Keratinocyte (primary cell): Measurements from ENCODE around the gene SLC19A1. TPM values are rescaled to one million over a fixed set of nuclear protein-coding genes. Genes with fewer than 3 reads are reported as not detected.

Experiments used
- DNase-seq: peaks from one replicate; pipeline ENCODE4 v3.0.0-alpha.2; 2011; ENCODE audit warnings: low read depth, missing footprints, low spot score
- FAIRE-seq: peaks from 2 replicates; lab custom pipeline; 2011; peaks lifted over from hg19 to GRCh38; lab: Jason Lieb, UNC
- H2AFZ ChIP-seq: 2 replicates; pipeline ENCODE4 v1.6.0; 2012; ENCODE audit warnings: low read length, control low read depth, inconsistent platforms; ENCODE audit not compliant: control insufficient read depth
- H3K27ac ChIP-seq: 2 replicates; pipeline ENCODE4 v1.5.1; 2011; ENCODE audit warnings: low read length; ENCODE audit not compliant: control insufficient read depth, insufficient read depth
- H3K27me3 ChIP-seq: 3 replicates; pipeline ENCODE4 v1.6.0; 2011; ENCODE audit warnings: low read length; ENCODE audit not compliant: control insufficient read depth, insufficient read depth; ENCODE audit errors: extremely low read depth
- H3K36me3 ChIP-seq, 2 experiments: 2 replicates in 1 of 2; 3 replicates in 1 of 2; pipeline ENCODE4 v1.5.1; 2011; ENCODE audit warnings: low read length in 2 of 2, mild to moderate bottlenecking in 1 of 2; ENCODE audit not compliant: control insufficient read depth in 2 of 2, insufficient read depth in 2 of 2; ENCODE audit errors: extremely low read depth in 1 of 2
- H3K4me1 ChIP-seq: 3 replicates; pipeline ENCODE4 v1.5.1; 2011; ENCODE audit warnings: low read length; ENCODE audit not compliant: control insufficient read depth, insufficient read depth; ENCODE audit errors: extremely low read depth
- H3K4me2 ChIP-seq: 3 replicates; pipeline ENCODE4 v1.6.0; 2011; ENCODE audit warnings: low read depth, low read length; ENCODE audit not compliant: control insufficient read depth, insufficient read depth; ENCODE audit errors: extremely low read depth
- H3K4me3 ChIP-seq, 3 experiments: fragments of 200-600 bp in 1 of 3; sonication (generic) in 1 of 3; 2 replicates in 2 of 3; 3 replicates in 1 of 3; pipeline ENCODE4 v1.5.1; 2011 to 2016; ENCODE audit warnings: low read length in 3 of 3, mild to moderate bottlenecking in 3 of 3, control low read depth in 2 of 3, inconsistent platforms in 1 of 3, low read depth in 1 of 3, mixed read lengths in 1 of 3, mixed run types in 1 of 3, moderate library complexity in 1 of 3; ENCODE audit not compliant: control insufficient read depth in 2 of 3, insufficient read depth in 2 of 3; ENCODE audit errors: extremely low read depth in 1 of 3
- H3K79me2 ChIP-seq: 2 replicates; pipeline ENCODE4 v1.6.0; 2012; ENCODE audit warnings: low read length; ENCODE audit not compliant: control insufficient read depth, insufficient read depth
- H3K9ac ChIP-seq: 3 replicates; pipeline ENCODE4 v1.6.0; 2011; ENCODE audit warnings: low read length; ENCODE audit not compliant: control insufficient read depth, insufficient read depth; ENCODE audit errors: extremely low read depth
- H3K9me1 ChIP-seq: 3 replicates; pipeline ENCODE4 v1.6.0; 2011; ENCODE audit warnings: low read length; ENCODE audit not compliant: control insufficient read depth, insufficient read depth; ENCODE audit errors: extremely low read depth
- H3K9me3 ChIP-seq: 2 replicates; pipeline ENCODE4 v1.5.1; 2012; ENCODE audit warnings: low read depth, low read length; ENCODE audit not compliant: control insufficient read depth
- H4K20me1 ChIP-seq: 3 replicates; pipeline ENCODE4 v1.6.0; 2011; ENCODE audit warnings: low read length; ENCODE audit not compliant: control insufficient read depth, insufficient read depth; ENCODE audit errors: extremely low read depth
- EZH2 ChIP-seq: IDR thresholded peaks from one replicate; pipeline ENCODE4 v1.6.1; 2012; ENCODE audit warnings: inconsistent platforms, mild to moderate bottlenecking, low read length, moderate library complexity
- dilution Hi-C: fragments of 300-500 bp; cut with MboI; formaldehyde crosslinking; loops from one replicate; pipeline ENCODE4 v1.7.0; 2020; ENCODE audit warnings: low sequenced_read_pairs; ENCODE audit not compliant: extremely low pct_ligation_motif_present
- polyA plus RNA-seq, 5 experiments: library from polyadenylated mRNA; depleted of rRNA in 3 of 5; stranded (reverse) in 3 of 5; stranded (forward) in 1 of 5; unstranded in 1 of 5; fragments of >200 nt; gene quantifications; 1 replicate in 1 of 5; 2 replicates in 3 of 5; 3 replicates in 1 of 5; pipeline versions ENCODE4 v1.2.1 to v1.2.3, GENCODE V29; 2011 to 2012; ENCODE audit warnings: missing spikeins in 2 of 5, low read depth in 1 of 5, low replicate concordance in 1 of 5
- TF ChIP-seq, protein P1 (sequence below), 3 experiments: IDR thresholded peaks in 1 of 3; conservative IDR thresholded peaks in 1 of 3; optimal IDR thresholded peaks in 1 of 3; 2 replicates in 2 of 3; 3 replicates in 1 of 3; pipeline versions ENCODE3 to v1.5.1; 2011; ENCODE audit warnings: low read length in 3 of 3, mild to moderate bottlenecking in 3 of 3, moderate library complexity in 2 of 3, control low read depth in 1 of 3, inconsistent platforms in 1 of 3; ENCODE audit not compliant: insufficient read depth in 2 of 3; ENCODE audit errors: extremely low read depth in 1 of 3

The SLC19A1 gene
- polyA plus RNA-seq, 1 donor (not counting 4 experiments of a cell fraction or from before 2014, with no cell fraction given): 3.8 TPM

DNA sequence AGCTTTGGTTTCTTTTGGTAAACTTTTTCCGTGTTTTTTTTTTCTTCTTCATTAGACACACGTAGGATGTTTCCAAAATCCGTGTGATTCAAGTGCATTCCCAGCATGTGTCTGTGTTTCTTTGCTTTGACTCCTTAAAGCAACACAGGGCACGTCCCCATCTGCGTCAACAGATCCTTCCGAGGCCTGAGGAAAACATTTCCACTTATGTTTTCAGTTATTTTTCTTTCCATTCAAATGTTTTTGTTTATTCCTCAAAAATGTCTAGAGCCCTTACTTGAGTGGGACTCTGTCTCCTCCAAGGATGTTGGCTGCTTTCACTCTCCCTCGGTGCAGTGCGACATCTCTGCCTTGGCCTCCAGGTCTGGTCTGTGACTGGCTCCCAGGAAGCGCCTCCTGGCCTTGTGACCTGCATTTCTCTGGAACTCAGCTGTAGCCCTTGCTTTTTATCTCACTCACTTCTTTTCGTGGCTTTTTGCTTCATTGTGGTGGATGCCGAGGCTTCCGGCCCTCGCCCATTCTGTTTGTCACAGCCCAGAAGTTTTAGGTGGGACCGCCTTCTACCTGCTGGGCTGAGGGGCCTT is 31.3 kb upstream of the SLC19A1 start:
- H3K79me2 ChIP-seq: no peaks in the 10 kb centered on the region
- no peaks in the 10 kb centered on the region for H3K9me1 ChIP-seq
- no peaks in the 10 kb centered on the region for H4K20me1 ChIP-seq
- no peak overlapping the region for H3K27ac ChIP-seq
- H3K4me3 ChIP-seq: no peak overlapping the region
- H3K4me1 ChIP-seq: peaks cover 3% of the 10 kb centered on the region
- TF ChIP-seq, protein P1, sequence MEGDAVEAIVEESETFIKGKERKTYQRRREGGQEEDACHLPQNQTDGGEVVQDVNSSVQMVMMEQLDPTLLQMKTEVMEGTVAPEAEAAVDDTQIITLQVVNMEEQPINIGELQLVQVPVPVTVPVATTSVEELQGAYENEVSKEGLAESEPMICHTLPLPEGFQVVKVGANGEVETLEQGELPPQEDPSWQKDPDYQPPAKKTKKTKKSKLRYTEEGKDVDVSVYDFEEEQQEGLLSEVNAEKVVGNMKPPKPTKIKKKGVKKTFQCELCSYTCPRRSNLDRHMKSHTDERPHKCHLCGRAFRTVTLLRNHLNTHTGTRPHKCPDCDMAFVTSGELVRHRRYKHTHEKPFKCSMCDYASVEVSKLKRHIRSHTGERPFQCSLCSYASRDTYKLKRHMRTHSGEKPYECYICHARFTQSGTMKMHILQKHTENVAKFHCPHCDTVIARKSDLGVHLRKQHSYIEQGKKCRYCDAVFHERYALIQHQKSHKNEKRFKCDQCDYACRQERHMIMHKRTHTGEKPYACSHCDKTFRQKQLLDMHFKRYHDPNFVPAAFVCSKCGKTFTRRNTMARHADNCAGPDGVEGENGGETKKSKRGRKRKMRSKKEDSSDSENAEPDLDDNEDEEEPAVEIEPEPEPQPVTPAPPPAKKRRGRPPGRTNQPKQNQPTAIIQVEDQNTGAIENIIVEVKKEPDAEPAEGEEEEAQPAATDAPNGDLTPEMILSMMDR (optimal IDR thresholded peaks at IDR 0.05 in 1 of 3, IDR thresholded peaks at IDR 0.05 in 1 of 3, conservative IDR thresholded peaks at IDR 0.05 in 1 of 3; ENCODE audit: extremely low read depth in 1 of 3, insufficient read depth in 2 of 3, low read length in 3 of 3): no peak
- no peak for TF ChIP-seq EZH2
- DNase-seq (no peak), FAIRE-seq (no peak)
- dilution Hi-C loops: no loop called here
- no peak overlapping the region for H3K4me2 ChIP-seq
- peaks cover 20% of the 10 kb centered on the region for H3K27me3 ChIP-seq
- H3K9ac ChIP-seq: no peak overlapping the region
- H2AFZ ChIP-seq: no peak overlapping the region
- no peaks in the 10 kb centered on the region for H3K36me3 ChIP-seq
- no peaks in the 10 kb centered on the region for H3K9me3 ChIP-seq

DNA sequence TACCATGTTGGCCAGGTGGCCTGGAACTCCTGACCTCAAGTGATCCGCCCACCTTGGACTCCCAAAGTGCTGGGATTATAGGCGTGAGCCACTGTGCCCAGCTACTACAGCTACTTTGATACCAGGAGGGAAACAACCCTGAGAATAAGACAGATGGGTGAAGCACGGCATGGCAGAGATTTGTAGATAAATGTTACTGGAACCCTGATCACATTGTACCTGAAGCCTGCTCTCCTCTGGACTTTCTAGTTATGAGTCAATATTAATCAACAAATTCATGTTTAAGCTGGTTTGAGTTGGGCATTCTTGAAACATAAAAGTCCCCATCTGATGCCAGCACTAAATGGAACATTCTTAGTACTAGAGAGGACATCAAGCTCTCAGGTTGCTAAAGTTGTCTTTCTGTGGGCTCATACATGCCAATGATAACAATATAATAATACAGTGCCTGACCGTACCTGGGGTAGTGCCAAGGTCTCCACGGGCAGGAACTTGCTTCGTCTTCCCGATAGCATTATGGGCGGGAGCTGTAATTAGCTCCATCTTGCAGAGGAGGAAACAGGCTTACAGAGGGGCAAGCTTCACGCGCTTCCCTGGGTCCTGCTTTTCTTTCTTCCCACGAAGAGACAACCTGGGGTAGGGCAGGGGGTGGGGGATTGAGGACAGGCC is 30.7 kb upstream of the SLC19A1 start:
- Histone ChIP-seq H3K79me2 (no peaks in the 10 kb centered on the region), H3K4me2 (no peak overlapping the region), H3K9me1 (no peaks in the 10 kb centered on the region), H3K4me3 (no peak overlapping the region), H3K27ac (no peak overlapping the region), H3K36me3 (no peaks in the 10 kb centered on the region), H3K9ac (no peak overlapping the region), H3K27me3 (peaks cover 20% of the 10 kb centered on the region), H3K9me3 (no peaks in the 10 kb centered on the region), H2AFZ (no peak overlapping the region), H4K20me1 (no peaks in the 10 kb centered on the region), H3K4me1 (peaks cover 3% of the 10 kb centered on the region)
- TF ChIP-seq, protein P1 (optimal IDR thresholded peaks at IDR 0.05 in 1 of 3, IDR thresholded peaks at IDR 0.05 in 1 of 3, conservative IDR thresholded peaks at IDR 0.05 in 1 of 3; ENCODE audit: extremely low read depth in 1 of 3, insufficient read depth in 2 of 3, low read length in 3 of 3): no peak
- no peak for TF ChIP-seq EZH2
- DNase-seq (no peak), FAIRE-seq (no peak)
- dilution Hi-C loops: no loop called here
